IMR-90 (cell line): ENCODE results near the gene PGPEP1. TPM values are rescaled to one million over a fixed set of nuclear protein-coding genes. Genes with fewer than 3 reads are reported as not detected.

Experiments
- ATAC-seq: fragments of 200-7000 bp; cut with Tn5 transposase; 2 replicates; pipeline ENCODE4 v1.9.1; 2020; ENCODE audit warnings: low read depth, mild to moderate bottlenecking, moderate library complexity
- BruUV-seq: library from RNA; stranded (reverse); fragments of 400-500 nt; replicated peaks from 2 replicates; lab custom pipeline; 2021; lab: Mats Ljungman, UMichigan
- CTCF ChIA-PET: fragments of 300-600 bp; formaldehyde crosslinking; extraction: SDS; loops from one replicate; lab custom pipeline; 2021; ENCODE audit warnings: antibody characterized with exemption; lab: Yijun Ruan, JAX
- POLR2A ChIA-PET: fragments of 300-600 bp; sonication (Branson Sonifier 250); formaldehyde crosslinking; loops from one replicate; lab custom pipeline; 2022; ENCODE audit warnings: antibody characterized with exemption; ENCODE audit not compliant: unreplicated experiment; lab: Charles Lee
- DNase-seq: peaks from one replicate; pipeline ENCODE4 v3.0.0; 2013
- H2AFZ ChIP-seq: replicated peaks from 2 replicates; pipeline ENCODE3; 2013; ENCODE audit warnings: low read length, mild to moderate bottlenecking; ENCODE audit not compliant: poor library complexity
- H2AK5ac ChIP-seq: 2 replicates; pipeline ENCODE4 v1.6.1; 2013; ENCODE audit warnings: low read depth, low read length, inconsistent platforms
- H2AK9ac ChIP-seq: replicated peaks from 2 replicates; pipeline ENCODE3; 2013; ENCODE audit warnings: mild to moderate bottlenecking, low read depth, low read length, moderate library complexity; ENCODE audit not compliant: poor library complexity
- H2BK120ac ChIP-seq: 2 replicates; pipeline ENCODE4 v1.6.1; 2013; ENCODE audit warnings: low read depth, low read length, inconsistent platforms
- H2BK15ac ChIP-seq: 3 replicates; pipeline ENCODE4 v1.6.1; 2013; ENCODE audit warnings: low read depth, low read length, inconsistent platforms
- H2BK20ac ChIP-seq: 2 replicates; pipeline ENCODE4 v1.6.1; 2013; ENCODE audit warnings: low read depth, mild to moderate bottlenecking, inconsistent platforms, low read length, moderate library complexity
- H2BK5ac ChIP-seq: 2 replicates; pipeline ENCODE4 v1.6.1; 2013; ENCODE audit warnings: mild to moderate bottlenecking, low read depth, low read length, inconsistent platforms; ENCODE audit not compliant: poor library complexity, severe bottlenecking
- H3K14ac ChIP-seq: replicated peaks from 2 replicates; pipeline ENCODE4 v1.6.1; 2013; ENCODE audit warnings: low read depth, low read length, inconsistent platforms
- H3K18ac ChIP-seq: 2 replicates; pipeline ENCODE4 v1.6.1; 2013; ENCODE audit warnings: low read depth, low read length, control low read depth
- H3K23ac ChIP-seq: 2 replicates; pipeline ENCODE4 v1.6.1; 2013; ENCODE audit warnings: low read depth, low read length, inconsistent platforms
- H3K27ac ChIP-seq: 2 replicates; pipeline ENCODE4 v1.5.1; 2013; ENCODE audit warnings: mild to moderate bottlenecking, control low read depth, low read length; ENCODE audit not compliant: insufficient read depth
- H3K27me3 ChIP-seq: 2 replicates; pipeline ENCODE4 v1.6.1; 2013; ENCODE audit warnings: low read length; ENCODE audit not compliant: control insufficient read depth, insufficient read depth
- H3K36me3 ChIP-seq: 2 replicates; pipeline ENCODE4 v1.6.1; 2013; ENCODE audit warnings: low read length, mixed read lengths; ENCODE audit not compliant: control insufficient read depth, insufficient read depth
- H3K4ac ChIP-seq: 2 replicates; pipeline ENCODE4 v1.6.1; 2013; ENCODE audit warnings: low read depth, low read length, inconsistent platforms
- H3K4me1 ChIP-seq: 2 replicates; pipeline ENCODE4 v1.6.1; 2013; ENCODE audit warnings: low read length, mixed read lengths; ENCODE audit not compliant: control insufficient read depth, insufficient read depth
- H3K4me2 ChIP-seq: 2 replicates; pipeline ENCODE4 v1.6.1; 2013; ENCODE audit warnings: low read depth, mild to moderate bottlenecking, control low read depth, low read length, moderate library complexity
- H3K4me3 ChIP-seq: 2 replicates; pipeline ENCODE4 v1.5.1; 2013; ENCODE audit warnings: low read depth, mild to moderate bottlenecking, control low read depth, low read length, moderate library complexity; ENCODE audit not compliant: insufficient read depth
- H3K56ac ChIP-seq: 2 replicates; pipeline ENCODE4 v1.6.1; 2013; ENCODE audit warnings: low read length, inconsistent platforms; ENCODE audit not compliant: insufficient read depth; ENCODE audit errors: extremely low read depth
- H3K79me1 ChIP-seq, 2 experiments: 2 replicates each; pipeline ENCODE4 v1.6.1; 2013; ENCODE audit warnings: low read length in 2 of 2, inconsistent platforms in 1 of 2, low read depth in 1 of 2
- H3K9ac ChIP-seq: 2 replicates; pipeline ENCODE4 v1.6.1; 2013; ENCODE audit warnings: low read depth, low read length, control low read depth
- H3K9me1 ChIP-seq: 2 replicates; pipeline ENCODE4 v1.6.1; 2013; ENCODE audit warnings: low read length, inconsistent platforms; ENCODE audit not compliant: insufficient read depth
- H3K9me3 ChIP-seq: 2 replicates; pipeline ENCODE4 v1.6.1; 2013; ENCODE audit warnings: low read length; ENCODE audit not compliant: control insufficient read depth, insufficient read depth
- H4K20me1 ChIP-seq: 2 replicates; pipeline ENCODE4 v1.6.1; 2013; ENCODE audit warnings: low read length, inconsistent platforms; ENCODE audit not compliant: insufficient read depth
- H4K5ac ChIP-seq: 2 replicates; pipeline ENCODE4 v1.6.1; 2013; ENCODE audit warnings: mild to moderate bottlenecking, low read depth, low read length, control low read depth
- H4K8ac ChIP-seq, 2 experiments: 2 replicates each; pipeline ENCODE4 v1.6.1; 2013; ENCODE audit warnings: low read depth in 2 of 2, low read length in 2 of 2, control low read depth in 1 of 2, inconsistent platforms in 1 of 2
- H4K91ac ChIP-seq: 2 replicates; pipeline ENCODE4 v1.6.1; 2013; ENCODE audit warnings: low read depth, low read length, inconsistent platforms; ENCODE audit not compliant: insufficient read depth
- BHLHE40 ChIP-seq: fragments of 150-350 bp; IDR thresholded peaks from 2 replicates; pipeline ENCODE4 v1.6.1; 2016; ENCODE audit warnings: mild to moderate bottlenecking, low read depth, low read length
- CEBPB ChIP-seq: IDR thresholded peaks from 2 replicates; pipeline ENCODE4 v1.6.1; 2012; ENCODE audit warnings: low read depth, low read length, improper control_type of control experiment
- CHD1 ChIP-seq: IDR thresholded peaks from 2 replicates; pipeline ENCODE4 v1.6.1; 2012; ENCODE audit warnings: low read depth, low read length, improper control_type of control experiment
- CTCF ChIP-seq: conservative IDR thresholded peaks from 2 replicates; pipeline ENCODE4 v1.5.1; 2012; ENCODE audit warnings: mild to moderate bottlenecking, low read depth, low read length, improper control_type of control experiment
- ELK1 ChIP-seq: fragments of 150-350 bp; IDR thresholded peaks from 2 replicates; pipeline ENCODE4 v1.6.1; 2016; ENCODE audit warnings: low read depth, mild to moderate bottlenecking, low read length, moderate library complexity, borderline replicate concordance
- FOS ChIP-seq: fragments of 150-350 bp; IDR thresholded peaks from 2 replicates; pipeline ENCODE4 v1.6.1; 2016; ENCODE audit warnings: low read depth, low read length
- MAFK ChIP-seq: IDR thresholded peaks from 2 replicates; pipeline ENCODE4 v1.6.1; 2012; ENCODE audit warnings: low read depth, low read length, improper control_type of control experiment
- MAZ ChIP-seq: IDR thresholded peaks from 2 replicates; pipeline ENCODE4 v1.6.1; 2012; ENCODE audit warnings: low read depth, mild to moderate bottlenecking, low read length, improper control_type of control experiment, moderate library complexity, borderline replicate concordance
- MXI1 ChIP-seq: IDR thresholded peaks from 2 replicates; pipeline ENCODE4 v1.6.1; 2012; ENCODE audit warnings: low read depth, mild to moderate bottlenecking, low read length, moderate library complexity, borderline replicate concordance
- NFE2L2 ChIP-seq: fragments of 150-350 bp; IDR thresholded peaks from 2 replicates; pipeline ENCODE4 v1.6.1; 2016; ENCODE audit warnings: low read depth, mild to moderate bottlenecking, low read length
- POLR2A ChIP-seq: IDR thresholded peaks from 2 replicates; pipeline ENCODE4 v1.6.1; 2012; ENCODE audit warnings: mild to moderate bottlenecking, low read depth, low read length
- RAD21 ChIP-seq: IDR thresholded peaks from 2 replicates; pipeline ENCODE4 v1.6.1; 2012; ENCODE audit warnings: low read length, improper control_type of control experiment
- RCOR1 ChIP-seq: IDR thresholded peaks from 2 replicates; pipeline ENCODE4 v1.6.1; 2012; ENCODE audit warnings: mild to moderate bottlenecking, low read length, improper control_type of control experiment; ENCODE audit not compliant: insufficient replicate concordance
- RFX5 ChIP-seq: IDR thresholded peaks from 2 replicates; pipeline ENCODE4 v1.8.0; 2012; ENCODE audit warnings: low read depth, mild to moderate bottlenecking, low read length, moderate library complexity
- SMC3 ChIP-seq: fragments of 150-350 bp; IDR thresholded peaks from 2 replicates; pipeline ENCODE4 v1.6.1; 2016; ENCODE audit warnings: low read depth, mild to moderate bottlenecking, antibody characterized with exemption, low read length, moderate library complexity
- USF2 ChIP-seq: fragments of 150-350 bp; IDR thresholded peaks from 2 replicates; pipeline ENCODE4 v1.6.1; 2017; ENCODE audit warnings: mild to moderate bottlenecking, antibody characterized with exemption, low read length, low read depth
- WGBS, 2 experiments: methylation state at CpG; one replicate each; pipeline versions ENCODE4 v1.1.5 to v1.1.7; 2013; ENCODE audit warnings: missing lambda C conversion rate in 2 of 2; ENCODE audit not compliant: insufficient read length in 1 of 2; ENCODE audit errors: extremely low coverage in 2 of 2; 5-methylcytosine and 5-hydroxymethylcytosine counted together
- dilution Hi-C: fragments of 300-500 bp; cut with HindIII; formaldehyde crosslinking; loops from one replicate; pipeline ENCODE4 v1.14.3; 2018; ENCODE audit warnings: low sequenced_read_pairs; ENCODE audit not compliant: unreplicated experiment
- in situ Hi-C: fragments of 300-500 bp; cut with MboI; formaldehyde crosslinking; loops from 3 replicates; pipeline ENCODE4 v1.14.3; 2019; ENCODE audit warnings: low sequenced_read_pairs, inconsistent platforms, mixed read lengths
- intact Hi-C: fragments of 100-400 bp; cut with micrococcal nuclease; formaldehyde crosslinking; loops from 2 replicates; pipeline ENCODE4 v1.10.0; 2022
- polyA plus RNA-seq, 3 experiments: library from polyadenylated mRNA; depleted of rRNA; stranded (reverse); fragments of >200 nt; gene quantifications; 2 replicates each; pipeline ENCODE4 v1.2.3, GENCODE V29; 2012; ENCODE audit warnings: low replicate concordance in 1 of 3
- total RNA-seq: library from RNA; depleted of rRNA; stranded (reverse); fragments of >200 nt; gene quantifications from 2 replicates; pipeline ENCODE4 v1.2.3, GENCODE V29; 2012

Gene PGPEP1
- total and polyA plus RNA-seq, 2 of the 4 experiments (the other 2 are of a cell fraction): 11.8 to 14.3 TPM

GRCh38 chr19:18338541-18338940 lies 1.9 kb upstream of the PGPEP1 start:
- Histone ChIP-seq H3K4me1 (peaks cover 6% of the 10 kb centered on the region), H2AK5ac (no peak overlapping the region), H2BK5ac (no peak overlapping the region), H3K4me2 (no peak overlapping the region), H3K9ac (no peak overlapping the region), H2AK9ac (no peak overlapping the region), H3K36me3 (peaks cover 2% of the 10 kb centered on the region; the same call in 1 of the 2 replicates), H3K9me1 (peaks cover 4% of the 10 kb centered on the region; the same call in 1 of the 2 replicates), H2BK20ac (no peak overlapping the region), H3K27ac (no peak overlapping the region), H3K23ac (no peak overlapping the region), H3K79me1 (peaks cover 0 to 18% of the 10 kb centered on the region in 2 experiments; a peak in 3 of 4 replicates), H2AFZ (no peak overlapping the region), H3K56ac (no peak overlapping the region), H2BK15ac (no peak overlapping the region), H3K18ac (no peak overlapping the region), H3K9me3 (no peaks in the 10 kb centered on the region), H3K4me3 (no peak overlapping the region), H4K20me1 (peaks cover 4% of the 10 kb centered on the region; the same call in 1 of the 2 replicates), H2BK120ac (no peak overlapping the region), H3K4ac (no peak overlapping the region), H4K91ac (no peak overlapping the region), H3K27me3 (no peaks in the 10 kb centered on the region), H4K8ac (no peak overlapping the region), H4K5ac (no peak overlapping the region), H3K14ac (no peak overlapping the region)
- DNase-seq (no peak), ATAC-seq (no peak)
- no CpG with 5 or more reads among the region's 9 CpGs for WGBS, 2 experiments
- in situ Hi-C loops: no loop called here
- TF ChIP-seq NFE2L2 (no peak), ELK1 (no peak), MAFK (no peak), FOS (no peak), POLR2A (no peak), USF2 (no peak), CEBPB (no peak), SMC3 (no peak), RAD21 (no peak), MXI1 (no peak), RCOR1 (no peak), CHD1 (no peak), MAZ (no peak), CTCF (no peak), BHLHE40 (no peak), RFX5 (no peak)
- BruUV-seq: no TSS peak
- CTCF ChIA-PET: interaction anchor here (1.5 to 1.8 kb wide), 2 partner anchors 10 to 59 kb away, joined by 5 to 8 read pairs; no protein-coding TSS in a partner anchor
- POLR2A ChIA-PET: no interaction called here
- dilution Hi-C loops: no loop called here
- intact Hi-C loops: no loop called here
